HepG2 (cell line): Measurements from ENCODE around the gene TMEM135. TPM values are rescaled to one million over a fixed set of nuclear protein-coding genes. Genes with fewer than 3 reads are reported as not detected.

Experiments used
- BRCA1 ChIP-seq: sonication (generic); formaldehyde crosslinking; IDR thresholded peaks from 2 replicates; pipeline ENCODE4 v1.4.0; 2020; ENCODE audit warnings: missing genetic modification reagents
- FOSL1 ChIP-seq: sonication (generic); formaldehyde crosslinking; IDR thresholded peaks from 2 replicates; pipeline ENCODE4 v1.9.0; 2021; ENCODE audit warnings: missing genetic modification reagents, borderline replicate concordance
- KIAA2018 ChIP-seq: sonication (generic); formaldehyde crosslinking; IDR thresholded peaks from 2 replicates; pipeline ENCODE4 v1.5.0; 2020; ENCODE audit warnings: mild to moderate bottlenecking, missing genetic modification reagents, borderline replicate concordance
- NFKBIZ ChIP-seq: IDR thresholded peaks from 2 replicates; pipeline ENCODE4 v1.6.1; 2018; ENCODE audit warnings: missing genetic modification reagents, missing compliant biosample characterization
- PHF5A ChIP-seq: IDR thresholded peaks from one replicate; pipeline ENCODE4 v1.6.1; 2018; ENCODE audit warnings: low read depth, missing genetic modification reagents; ENCODE audit not compliant: unreplicated experiment
- PRMT3 ChIP-seq: sonication (generic); formaldehyde crosslinking; IDR thresholded peaks from 2 replicates; pipeline ENCODE4 v1.8.1; 2022; ENCODE audit warnings: low read depth, mild to moderate bottlenecking, moderate library complexity, missing genetic modification reagents, borderline replicate concordance
- REST ChIP-seq, 2 experiments: IDR thresholded peaks; 2 replicates each; pipeline ENCODE4 v1.6.1; 2011 to 2012; ENCODE audit warnings: low read length in 2 of 2, borderline replicate concordance in 1 of 2, low read depth in 1 of 2, mild to moderate bottlenecking in 1 of 2, moderate library complexity in 1 of 2
- RXRA ChIP-seq: sonication (generic); formaldehyde crosslinking; IDR thresholded peaks from 2 replicates; pipeline ENCODE4 v1.5.1; 2020; ENCODE audit warnings: missing genetic modification reagents
- SP5 ChIP-seq: IDR thresholded peaks from 2 replicates; pipeline ENCODE4 v1.6.1; 2016; ENCODE audit warnings: low read depth, borderline replicate concordance
- TEAD3 ChIP-seq: optimal IDR thresholded peaks from 2 replicates; pipeline ENCODE3; 2016; ENCODE audit warnings: borderline replicate concordance
- ZBTB37 ChIP-seq: sonication (generic); formaldehyde crosslinking; IDR thresholded peaks from 2 replicates; pipeline ENCODE4 v1.4.0; 2020; ENCODE audit warnings: mild to moderate bottlenecking, missing genetic modification reagents
- ZNF556 ChIP-seq: sonication (generic); formaldehyde crosslinking; IDR thresholded peaks from 2 replicates; pipeline ENCODE4 v1.4.0; 2020; ENCODE audit warnings: mild to moderate bottlenecking, missing genetic modification reagents, borderline replicate concordance
- ZNF670 ChIP-seq: sonication (generic); formaldehyde crosslinking; IDR thresholded peaks from 2 replicates; pipeline ENCODE4 v1.8.0; 2022; ENCODE audit warnings: mild to moderate bottlenecking, missing genetic modification reagents, borderline replicate concordance
- ZNF7 ChIP-seq: IDR thresholded peaks from 2 replicates; pipeline ENCODE4 v1.6.1; 2016; ENCODE audit warnings: missing biosample characterization, missing genetic modification reagents
- polyA plus RNA-seq, 8 experiments: library from polyadenylated mRNA; depleted of rRNA in 3 of 8; stranded (reverse) in 7 of 8; unstranded in 1 of 8; fragments of >200 nt; fragmentation: Illumina TruSeq in 4 of 8; extraction: Trizol in 4 of 8; gene quantifications; 2 replicates each; pipeline versions ENCODE4 v1.2.1 to v1.2.3, GENCODE V29; 2011 to 2016; ENCODE audit warnings: low read depth in 4 of 8, missing spikeins in 1 of 8, mixed read lengths in 1 of 8; ENCODE audit not compliant: insufficient read depth in 1 of 8
- total RNA-seq, 5 experiments: library from RNA; depleted of rRNA; stranded (reverse); fragments of >200 nt; fragmentation: Illumina TruSeq; extraction: Trizol; gene quantifications; 2 replicates each; pipeline ENCODE4 v1.2.3, GENCODE V29; 2016; ENCODE audit warnings: low read depth in 1 of 5

The TMEM135 gene
- total and polyA plus RNA-seq, 2 of the 13 experiments (the other 11 are each of a cell fraction or from before 2014, with no cell fraction given), result 36.6 to 88.9 TPM

GRCh38 chr11:87037450-87038234, at the start of gene TMEM135 (continued):
- no peak for TF ChIP-seq ZNF7 (CRISPR knock-in tag)
- TF ChIP-seq SP5 (CRISPR knock-in tag), result peak; percentile 96
- 0 out of 2 replicates have a peak, but pooled peaks have one; percentile 54 for TF ChIP-seq KIAA2018 (CRISPR knock-in tag)
- peak; percentile 84 for TF ChIP-seq TEAD3 (CRISPR knock-in tag)
- peak; percentile 60; the same call in 1 of the 2 replicates for TF ChIP-seq ZNF556 (CRISPR knock-in tag)
- TF ChIP-seq NFKBIZ (CRISPR knock-in tag), result no peak; the same call in 1 of the 2 replicates
- TF ChIP-seq RXRA (CRISPR knock-in tag), result peak; percentile 100
- TF ChIP-seq REST (IDR thresholded peaks at IDR 0.05; ENCODE audit: borderline replicate concordance in 1 of 2, low read depth in 1 of 2, low read length in 2 of 2), result peak in 1 of 2 experiments; percentile 45; a peak in 1 of 4 replicates
- TF ChIP-seq FOSL1, result no peak
- no peak for TF ChIP-seq ZBTB37 (CRISPR knock-in tag)
- TF ChIP-seq PHF5A (CRISPR knock-in tag), result no peak
- TF ChIP-seq BRCA1 (CRISPR knock-in tag), result 0 out of 2 replicates have a peak, but pooled peaks have one; percentile 38
- peak; percentile 63; the same call in 1 of the 2 replicates for TF ChIP-seq ZNF670
- TF ChIP-seq PRMT3 (CRISPR knock-in tag), result peak; percentile 12; the same call in 1 of the 2 replicates
